Measurements from ENCODE around the gene ETF1.
"Not testable (repeated sequence)": the region's sequence is repeated elsewhere in the genome, so short reads cannot be mapped to it uniquely, and the experiment has no call there.

ETF1 gene

GRCh38 chr5:138529812-138530211, 13.2 kb downstream of the ETF1 start:
- no peak for DNase-seq (ENCODE audit: low read depth, low spot score)

GRCh38 chr5:138528744-138529469, 14.1 kb downstream of the ETF1 start:
- DNase-seq (ENCODE audit: low read depth, low spot score), result no peak

DNA sequence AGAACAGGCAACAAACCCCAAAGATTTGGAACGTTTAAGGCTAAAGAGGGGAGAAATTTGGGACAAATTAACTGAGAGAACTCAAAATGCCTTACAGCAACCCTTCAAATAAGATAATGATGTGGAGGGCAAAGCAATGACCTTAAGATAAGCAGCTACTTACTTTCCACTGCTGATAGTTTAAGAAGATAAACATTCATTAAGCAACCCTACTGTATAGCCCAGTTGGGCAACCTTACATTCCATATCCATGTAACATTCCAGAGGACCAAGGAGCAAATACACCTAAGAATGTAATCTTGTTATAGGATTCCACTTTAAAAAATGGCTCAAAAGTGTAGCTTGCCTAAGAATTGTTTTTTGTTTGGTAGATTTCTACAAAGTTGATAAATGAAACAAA, 14.8 kb downstream of the ETF1 start:
- DNase-seq (ENCODE audit: low read depth, low spot score), result no peak

DNA sequence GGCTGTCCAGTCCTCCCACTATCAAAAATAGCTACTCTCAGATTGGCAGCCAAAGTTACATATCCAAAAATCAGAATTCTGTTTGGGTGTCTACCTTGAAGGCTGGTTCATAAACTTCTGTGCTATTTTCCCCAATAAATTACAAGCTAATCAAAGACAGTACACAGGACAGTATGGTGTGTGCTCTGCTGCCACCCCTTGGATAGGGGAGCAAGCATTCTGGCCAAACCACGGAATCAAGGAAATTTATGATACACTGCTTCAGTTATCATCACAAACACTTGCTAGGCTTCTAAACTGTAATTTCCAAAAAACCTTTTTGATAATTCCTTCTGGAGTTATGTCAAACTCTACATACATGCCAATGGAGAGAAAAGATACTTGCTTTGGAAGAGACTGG, 15.9 kb downstream of the ETF1 start:
- DNase-seq (ENCODE audit: low read depth, low spot score), result no peak

DNA sequence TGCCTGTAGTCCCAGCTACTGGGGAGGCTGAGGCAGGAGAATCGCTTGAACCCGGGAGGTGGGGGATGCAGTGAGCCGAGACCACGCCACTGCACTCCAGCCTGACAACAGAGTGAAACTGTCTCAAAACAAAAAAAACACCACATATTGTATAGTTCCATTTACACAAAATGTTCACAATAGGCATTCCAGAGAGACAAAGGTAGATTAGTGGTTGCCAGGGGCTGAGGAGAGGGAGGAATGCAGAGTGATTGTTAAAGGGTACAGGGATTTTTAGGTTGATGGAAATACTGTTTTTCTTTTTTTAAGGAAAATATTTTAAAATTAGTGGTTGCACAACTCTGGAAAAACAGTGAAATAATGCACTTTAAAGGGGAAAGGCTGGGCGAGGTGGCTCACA, 19.6 kb downstream of the ETF1 start:
- DNase-seq (ENCODE audit: low read depth, low spot score), result no peak

GRCh38 chr5:138520971-138521370, 22.1 kb downstream of the ETF1 start:
- DNase-seq (ENCODE audit: low read depth, low spot score), result no peak

GRCh38 chr5:138517437-138517836, 25.6 kb downstream of the ETF1 start:
- no peak for DNase-seq (ENCODE audit: low read depth, low spot score)

DNA sequence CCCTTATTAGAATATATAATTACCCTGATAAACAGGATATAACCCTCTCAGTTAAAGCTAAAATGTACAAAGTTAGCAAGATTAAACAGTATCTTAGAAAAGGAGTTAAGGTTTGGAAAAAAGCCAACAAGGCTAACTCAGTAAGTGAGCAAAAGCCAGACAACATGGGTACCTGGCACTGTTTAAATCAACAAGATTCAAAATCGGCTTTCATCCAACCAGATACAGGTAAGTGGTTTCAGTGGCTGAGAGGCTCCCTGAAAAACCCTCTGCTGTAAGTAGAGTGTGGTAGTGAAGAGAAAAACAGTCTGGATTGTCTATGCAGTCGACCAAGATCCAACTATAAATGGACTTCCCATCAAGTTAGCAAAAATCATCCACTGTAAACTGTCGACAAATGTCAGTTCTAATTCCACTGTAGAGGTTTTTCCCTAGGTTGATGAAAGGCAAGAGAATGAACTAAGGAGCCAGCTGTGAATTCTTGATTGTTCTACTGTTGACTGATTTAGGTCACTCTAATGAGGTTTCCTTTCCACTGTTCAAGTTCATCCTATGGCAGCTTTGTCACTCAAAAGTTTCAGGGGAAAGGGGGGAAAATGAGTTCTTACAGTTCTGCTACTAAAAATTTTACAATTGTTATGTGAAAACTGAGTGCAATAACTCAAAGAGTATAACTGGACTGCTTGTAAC, 27.3 kb downstream of the ETF1 start:
- no peak for DNase-seq (ENCODE audit: low read depth, low spot score)

DNA sequence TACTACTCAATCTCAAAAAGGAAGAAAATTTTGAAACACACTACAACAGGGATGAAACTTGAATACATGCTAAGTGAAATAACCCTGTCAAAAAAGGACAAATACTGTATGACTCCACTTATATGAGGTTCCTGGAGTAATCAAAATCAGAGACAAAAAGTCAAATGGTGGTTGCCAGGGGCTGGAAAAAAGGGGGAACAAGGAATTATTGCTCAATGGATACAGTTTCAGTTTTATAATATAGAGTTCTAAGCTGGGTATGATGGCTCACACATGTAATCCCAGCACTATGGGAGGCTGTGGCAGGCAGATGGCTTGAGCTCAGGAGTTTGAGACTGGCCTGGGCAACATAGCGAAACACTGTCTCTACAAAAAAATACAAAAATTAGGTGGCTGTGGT, 29.0 kb downstream of the ETF1 start:
- DNase-seq (ENCODE audit: low read depth, low spot score), result no peak

DNA sequence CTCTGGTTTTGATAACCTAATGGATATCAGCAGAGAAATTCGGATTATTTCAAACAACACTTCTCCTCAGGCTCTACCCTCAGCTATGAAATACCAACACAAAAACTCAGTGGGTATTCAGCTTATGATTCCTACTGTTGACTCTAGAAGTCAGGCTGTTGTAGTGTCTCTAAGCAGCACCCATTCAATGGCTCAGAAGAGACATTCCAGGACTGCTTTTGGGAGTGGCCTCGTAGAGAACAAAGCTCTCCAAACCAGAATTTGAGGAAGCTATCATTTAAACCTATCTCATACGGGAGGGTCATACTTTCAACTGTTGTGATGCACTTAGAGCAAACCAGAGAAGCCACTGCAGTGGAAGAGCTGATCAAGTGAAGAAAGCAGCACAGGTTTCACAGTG, 34.1 kb downstream of the ETF1 start:
- no peak for DNase-seq (ENCODE audit: low read depth, low spot score)

- DNase-seq (ENCODE audit: low read depth, low spot score), result not testable (repeated sequence)
Measured at GRCh38 chr5:138507485-138507884, 35.6 kb downstream of the ETF1 start.

- no peak for DNase-seq (ENCODE audit: low read depth, low spot score)
Measured at GRCh38 chr5:138506370-138507306, 36.4 kb downstream of the ETF1 start.

DNA sequence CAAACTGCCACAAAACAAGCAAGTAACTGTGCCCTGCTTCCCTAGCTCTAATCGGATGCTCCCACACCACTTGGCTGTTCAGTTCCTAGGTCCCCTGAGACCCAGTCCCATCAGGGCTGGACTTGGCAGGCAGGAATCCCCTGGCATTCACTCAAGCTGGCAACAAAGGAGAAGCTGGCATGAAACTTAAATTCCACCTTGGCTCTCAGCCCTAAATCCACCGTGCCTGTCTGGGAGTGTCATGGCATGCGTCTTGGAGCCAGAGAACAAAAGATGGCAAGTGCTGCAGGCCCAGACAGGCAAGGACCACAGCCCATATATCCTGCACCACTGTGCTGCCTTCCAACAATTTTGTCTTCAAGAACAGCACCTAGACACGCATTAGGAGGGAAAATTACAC, 38.2 kb downstream of the ETF1 start:
- no peak for DNase-seq (ENCODE audit: low read depth, low spot score)

DNA sequence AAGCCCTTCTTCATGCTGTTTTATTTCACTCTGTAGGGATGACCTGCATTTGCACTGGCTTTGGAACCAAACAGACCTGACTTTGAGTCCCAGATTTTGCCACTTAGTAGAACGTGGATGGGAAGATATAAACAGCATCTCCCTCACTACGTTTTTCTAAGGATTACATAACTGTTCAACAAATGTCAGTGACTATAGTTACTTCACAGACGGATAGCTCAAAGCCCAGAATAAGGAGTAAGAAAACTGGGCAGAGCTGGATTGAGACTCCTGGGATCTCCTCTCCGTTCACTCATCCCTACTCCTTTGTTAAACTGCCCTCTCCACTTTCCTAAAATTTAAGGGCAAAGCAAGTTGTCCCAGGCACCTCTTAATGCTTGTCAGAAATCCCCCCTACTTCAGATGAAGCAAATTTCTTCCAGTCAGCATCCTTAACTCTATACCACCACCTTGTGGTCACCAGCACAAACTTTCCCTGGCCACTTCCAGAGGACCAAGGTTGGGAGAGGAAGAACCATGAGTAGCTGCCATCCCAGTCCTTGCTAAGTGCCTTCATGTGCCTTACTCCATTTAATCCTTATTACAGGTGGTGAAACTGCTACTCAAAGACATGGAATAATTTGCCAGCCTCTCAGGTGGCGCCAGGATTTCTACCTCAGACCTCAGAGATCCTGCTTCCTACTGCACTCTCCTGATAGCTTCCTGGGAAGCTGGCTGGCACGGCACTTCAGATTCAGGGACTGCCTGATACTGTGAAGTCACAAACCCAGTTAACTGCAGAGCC, 39.4 kb downstream of the ETF1 start:
- DNase-seq (ENCODE audit: low read depth, low spot score), result no peak

DNA sequence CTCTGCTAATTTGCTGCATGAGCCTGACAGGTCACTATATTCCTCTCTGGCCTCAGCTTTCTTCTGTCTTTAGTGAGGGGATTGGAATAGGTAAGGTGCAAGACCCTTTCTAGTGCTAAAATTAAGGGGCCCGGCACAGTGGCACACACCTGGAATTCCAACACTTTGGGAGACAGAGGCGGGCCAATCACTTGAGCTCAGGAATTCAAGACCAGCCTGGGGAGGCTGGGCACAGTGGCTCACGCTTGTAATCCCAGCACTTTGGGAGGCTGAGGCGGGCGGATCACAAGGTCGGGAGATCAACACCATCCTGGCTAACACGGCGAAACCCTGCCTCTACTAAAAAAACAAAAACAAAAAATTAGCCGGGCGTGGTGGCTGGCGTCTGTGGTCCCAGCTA, 40.5 kb downstream of the ETF1 start:
- no peak for DNase-seq (ENCODE audit: low read depth, low spot score)

DNA sequence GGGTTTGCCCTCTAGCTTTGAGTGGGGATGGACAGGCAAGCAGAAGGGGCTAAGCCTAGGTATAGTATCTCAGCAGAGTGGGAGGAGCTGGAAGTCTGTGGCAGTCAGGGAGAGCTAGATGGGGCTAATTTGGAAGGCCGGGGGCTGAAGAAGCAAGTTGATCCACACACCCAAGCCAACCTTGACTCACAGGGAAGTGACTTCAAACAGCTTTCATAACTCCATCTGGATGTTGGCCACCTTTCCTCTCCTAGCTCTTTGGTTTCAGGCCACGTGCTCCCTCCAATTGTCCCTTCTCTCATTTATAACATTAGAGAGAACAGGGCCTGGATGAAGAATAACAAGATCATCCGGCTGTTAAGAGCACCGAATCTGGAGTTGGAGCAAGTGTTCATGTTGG, 40.9 kb downstream of the ETF1 start:
- DNase-seq (ENCODE audit: low read depth, low spot score), result no peak

DNA sequence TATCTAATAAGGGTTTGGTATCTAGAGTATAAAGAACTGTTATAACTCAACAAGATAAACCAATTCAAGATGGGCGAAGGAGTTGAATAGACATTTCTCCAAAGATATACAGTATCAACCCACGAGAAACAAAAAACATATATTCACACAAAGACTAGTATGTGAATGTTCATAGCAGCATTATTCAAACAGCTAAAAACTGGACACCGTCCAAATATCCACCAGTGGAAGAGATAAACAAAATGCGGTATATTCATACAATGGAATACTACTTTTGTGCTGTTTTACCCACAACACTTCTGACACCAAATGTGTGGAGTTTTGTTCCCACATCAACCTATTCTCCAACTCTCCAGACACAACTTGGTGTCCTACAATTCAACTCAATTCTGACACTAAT, 44.7 kb downstream of the ETF1 start:
- DNase-seq (ENCODE audit: low read depth, low spot score), result no peak

DNA sequence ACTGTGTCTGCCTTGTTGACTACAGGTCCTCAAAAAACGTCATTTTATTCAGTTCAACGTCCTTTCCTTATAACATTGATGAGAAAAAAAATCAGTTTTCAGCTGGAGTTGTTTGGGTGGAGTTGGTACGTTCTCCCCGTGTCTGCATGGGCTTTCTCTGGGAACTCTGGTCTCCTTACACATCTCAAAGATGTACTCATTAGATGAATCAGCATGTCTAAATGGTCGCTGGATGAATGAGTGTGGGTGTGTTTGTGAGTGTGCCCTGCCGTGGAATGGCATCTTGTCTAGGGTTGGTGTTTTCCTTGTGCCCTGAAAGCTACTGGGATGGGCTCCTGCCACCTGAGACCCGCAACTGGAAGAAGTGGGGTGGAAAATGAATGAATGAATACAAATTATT, 47.7 kb downstream of the ETF1 start:
- no peak for DNase-seq (ENCODE audit: low read depth, low spot score)

GRCh38 chr5:138492560-138493045, 50.4 kb downstream of the ETF1 start:
- no peak for DNase-seq (ENCODE audit: low read depth, low spot score)

DNA sequence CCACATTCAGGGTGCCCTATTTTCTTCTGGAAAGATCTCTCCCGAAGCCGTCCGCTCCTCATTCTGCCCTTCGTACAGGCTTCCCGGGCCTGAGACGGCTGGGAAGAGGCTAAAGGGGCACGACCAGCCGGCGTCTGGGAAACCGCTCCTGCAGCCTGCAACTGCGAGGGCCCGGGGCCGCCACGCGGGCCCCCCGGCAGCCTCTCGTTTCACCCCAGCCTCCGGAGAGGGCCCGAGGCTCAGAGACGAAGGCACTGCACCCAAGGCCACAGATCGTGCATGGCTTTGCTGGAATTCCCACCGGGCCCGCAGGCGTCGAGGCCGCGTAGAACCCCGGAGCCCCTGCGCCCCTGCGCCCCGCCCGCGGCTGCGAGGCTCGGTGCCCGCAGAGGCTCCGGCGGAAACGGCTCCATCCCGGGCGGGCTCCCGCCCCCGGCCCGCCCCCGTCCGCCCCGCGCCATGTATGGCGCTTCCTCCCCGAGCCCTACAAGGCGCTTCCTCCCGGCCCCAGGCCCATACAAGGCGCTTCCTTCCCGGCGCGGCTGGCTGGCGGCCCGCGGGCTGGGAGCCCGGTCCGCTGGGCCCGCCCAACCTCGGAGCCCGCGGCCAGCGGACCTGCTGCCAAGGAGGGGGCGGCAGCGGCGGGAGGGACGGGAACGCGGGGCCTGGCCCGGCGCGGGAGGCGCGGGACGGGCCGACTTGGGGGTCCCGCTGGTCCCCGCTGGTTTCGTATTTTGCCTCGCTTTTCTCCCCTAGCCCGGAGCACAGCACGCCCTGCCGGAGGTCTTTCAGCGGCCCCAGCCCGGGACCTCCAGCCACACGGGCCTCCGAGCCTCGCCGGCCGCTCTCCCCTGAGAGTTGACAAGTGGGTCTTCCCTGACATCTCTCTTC, 51.1 kb downstream of the ETF1 start:
- peak; percentile 67 for DNase-seq (ENCODE audit: low read depth, low spot score)

Measured in activated CD4-positive, CD25-positive, alpha-beta regulatory T cell treated with anti-CD3 and anti-CD28 coated beads, Interleukin-2, amount 50 U/mL, for 16 hours (primary cell).